ENCODE data around the gene PAFAH2.
A peak's percentile ranks its signal among the peaks of the same experiment; 100 is the strongest.
"Not testable (repeated sequence)": the region's sequence is repeated elsewhere in the genome, so short reads cannot be mapped to it uniquely, and the experiment has no call there.

The PAFAH2 gene

GRCh38 chr1:25936947-25937346 is 60.9 kb downstream of the PAFAH2 start:
- TF ChIP-seq CTCF (conservative IDR thresholded peaks at IDR 0.05; ENCODE audit: low read depth, low read length) = no peak
- H3K79me2 ChIP-seq (ENCODE audit: insufficient read depth, low read depth) = no peaks in the 10 kb centered on the region
- H3K9ac ChIP-seq = no peak overlapping the region
- no peaks in the 10 kb centered on the region for H3K27me3 ChIP-seq (ENCODE audit: insufficient read depth, low read depth)
- no peaks in the 10 kb centered on the region for H3K36me3 ChIP-seq (ENCODE audit: insufficient read depth)
- peaks cover 13% of the 10 kb centered on the region for H3K4me1 ChIP-seq (ENCODE audit: low read depth, poor library complexity, severe bottlenecking)
- H3K4me2 ChIP-seq = no peak overlapping the region
- no peak overlapping the region for H3K27ac ChIP-seq
- no peak overlapping the region for H3K4me3 ChIP-seq (IDR thresholded peaks at IDR 0.05; ENCODE audit: insufficient read depth, low read depth, low read length)
- H2AFZ ChIP-seq (ENCODE audit: low read depth) = no peak overlapping the region
- H4K20me1 ChIP-seq (ENCODE audit: insufficient read depth) = no peaks in the 10 kb centered on the region

GRCh38 chr1:25933479-25934365 is 64.1 kb downstream of the PAFAH2 start:
- H3K9ac ChIP-seq = no peak overlapping the region
- no peak overlapping the region for H2AFZ ChIP-seq (ENCODE audit: low read depth)
- H3K79me2 ChIP-seq (ENCODE audit: insufficient read depth, low read depth) = no peaks in the 10 kb centered on the region
- TF ChIP-seq CTCF (conservative IDR thresholded peaks at IDR 0.05; ENCODE audit: low read depth, low read length) = no peak
- no peaks in the 10 kb centered on the region for H4K20me1 ChIP-seq (ENCODE audit: insufficient read depth)
- H3K27me3 ChIP-seq (ENCODE audit: insufficient read depth, low read depth) = no peaks in the 10 kb centered on the region
- H3K27ac ChIP-seq = no peak overlapping the region
- no peaks in the 10 kb centered on the region for H3K36me3 ChIP-seq (ENCODE audit: insufficient read depth)
- H3K4me3 ChIP-seq (IDR thresholded peaks at IDR 0.05; ENCODE audit: insufficient read depth, low read depth, low read length) = no peak overlapping the region
- peak overlapping the region; percentile 6; the same call in 1 of the 2 replicates for H3K4me2 ChIP-seq
- H3K4me1 ChIP-seq (ENCODE audit: low read depth, poor library complexity, severe bottlenecking) = peaks cover 13% of the 10 kb centered on the region

- peaks cover 13% of the 10 kb centered on the region for H3K4me1 ChIP-seq (ENCODE audit: low read depth, poor library complexity, severe bottlenecking)
- H3K9ac ChIP-seq; H3K27ac ChIP-seq; H3K27me3 ChIP-seq (ENCODE audit: insufficient read depth, low read depth); H3K79me2 ChIP-seq (ENCODE audit: insufficient read depth, low read depth); H3K4me2 ChIP-seq; H4K20me1 ChIP-seq (ENCODE audit: insufficient read depth); H3K36me3 ChIP-seq (ENCODE audit: insufficient read depth); H2AFZ ChIP-seq (ENCODE audit: low read depth); H3K4me3 ChIP-seq (IDR thresholded peaks at IDR 0.05; ENCODE audit: insufficient read depth, low read depth, low read length): not testable (repeated sequence)
These were observed 65.0 kb downstream of the PAFAH2 start for GRCh38 chr1:25932811-25933400.

- Histone ChIP-seq H3K27ac (no peak overlapping the region), H3K9ac (no peak overlapping the region), H3K4me1 (ENCODE audit: low read depth, poor library complexity, severe bottlenecking) (peaks cover 13% of the 10 kb centered on the region), H4K20me1 (ENCODE audit: insufficient read depth) (no peaks in the 10 kb centered on the region), H3K4me3 (IDR thresholded peaks at IDR 0.05; ENCODE audit: insufficient read depth, low read depth, low read length) (no peak overlapping the region), H3K27me3 (ENCODE audit: insufficient read depth, low read depth) (no peaks in the 10 kb centered on the region), H3K36me3 (ENCODE audit: insufficient read depth) (no peaks in the 10 kb centered on the region), H3K79me2 (ENCODE audit: insufficient read depth, low read depth) (no peaks in the 10 kb centered on the region), H3K4me2 (no peak overlapping the region), H2AFZ (ENCODE audit: low read depth) (no peak overlapping the region)
- TF ChIP-seq CTCF (conservative IDR thresholded peaks at IDR 0.05; ENCODE audit: low read depth, low read length) = no peak
These were observed 65.5 kb downstream of the PAFAH2 start for GRCh38 chr1:25932321-25932720.

GRCh38 chr1:25929016-25929415 is 68.8 kb downstream of the PAFAH2 start:
- H4K20me1 ChIP-seq (ENCODE audit: insufficient read depth) = no peaks in the 10 kb centered on the region
- no peak overlapping the region for H3K27ac ChIP-seq
- no peak for TF ChIP-seq CTCF (conservative IDR thresholded peaks at IDR 0.05; ENCODE audit: low read depth, low read length)
- no peak overlapping the region for H2AFZ ChIP-seq (ENCODE audit: low read depth)
- H3K4me2 ChIP-seq = no peak overlapping the region
- peaks cover 12% of the 10 kb centered on the region for H3K4me1 ChIP-seq (ENCODE audit: low read depth, poor library complexity, severe bottlenecking)
- no peaks in the 10 kb centered on the region for H3K27me3 ChIP-seq (ENCODE audit: insufficient read depth, low read depth)
- no peaks in the 10 kb centered on the region for H3K79me2 ChIP-seq (ENCODE audit: insufficient read depth, low read depth)
- no peaks in the 10 kb centered on the region for H3K36me3 ChIP-seq (ENCODE audit: insufficient read depth)
- H3K4me3 ChIP-seq (IDR thresholded peaks at IDR 0.05; ENCODE audit: insufficient read depth, low read depth, low read length) = no peak overlapping the region
- H3K9ac ChIP-seq = no peak overlapping the region
